HG03175 (cell line): ENCODE measurements around the gene FUT6.
"Not testable (repeated sequence)": the region's sequence is repeated elsewhere in the genome, so short reads cannot be mapped to it uniquely, and the experiment has no call there.

Experiments
- ATAC-seq: cut with Tn5 transposase; IDR thresholded peaks from one replicate; pipeline ENCODE4 v1.9.1; 2021; ENCODE audit warnings: mild to moderate bottlenecking, moderate library complexity; ENCODE audit not compliant: unreplicated experiment

The FUT6 gene, protein sequence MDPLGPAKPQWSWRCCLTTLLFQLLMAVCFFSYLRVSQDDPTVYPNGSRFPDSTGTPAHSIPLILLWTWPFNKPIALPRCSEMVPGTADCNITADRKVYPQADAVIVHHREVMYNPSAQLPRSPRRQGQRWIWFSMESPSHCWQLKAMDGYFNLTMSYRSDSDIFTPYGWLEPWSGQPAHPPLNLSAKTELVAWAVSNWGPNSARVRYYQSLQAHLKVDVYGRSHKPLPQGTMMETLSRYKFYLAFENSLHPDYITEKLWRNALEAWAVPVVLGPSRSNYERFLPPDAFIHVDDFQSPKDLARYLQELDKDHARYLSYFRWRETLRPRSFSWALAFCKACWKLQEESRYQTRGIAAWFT

DNA sequence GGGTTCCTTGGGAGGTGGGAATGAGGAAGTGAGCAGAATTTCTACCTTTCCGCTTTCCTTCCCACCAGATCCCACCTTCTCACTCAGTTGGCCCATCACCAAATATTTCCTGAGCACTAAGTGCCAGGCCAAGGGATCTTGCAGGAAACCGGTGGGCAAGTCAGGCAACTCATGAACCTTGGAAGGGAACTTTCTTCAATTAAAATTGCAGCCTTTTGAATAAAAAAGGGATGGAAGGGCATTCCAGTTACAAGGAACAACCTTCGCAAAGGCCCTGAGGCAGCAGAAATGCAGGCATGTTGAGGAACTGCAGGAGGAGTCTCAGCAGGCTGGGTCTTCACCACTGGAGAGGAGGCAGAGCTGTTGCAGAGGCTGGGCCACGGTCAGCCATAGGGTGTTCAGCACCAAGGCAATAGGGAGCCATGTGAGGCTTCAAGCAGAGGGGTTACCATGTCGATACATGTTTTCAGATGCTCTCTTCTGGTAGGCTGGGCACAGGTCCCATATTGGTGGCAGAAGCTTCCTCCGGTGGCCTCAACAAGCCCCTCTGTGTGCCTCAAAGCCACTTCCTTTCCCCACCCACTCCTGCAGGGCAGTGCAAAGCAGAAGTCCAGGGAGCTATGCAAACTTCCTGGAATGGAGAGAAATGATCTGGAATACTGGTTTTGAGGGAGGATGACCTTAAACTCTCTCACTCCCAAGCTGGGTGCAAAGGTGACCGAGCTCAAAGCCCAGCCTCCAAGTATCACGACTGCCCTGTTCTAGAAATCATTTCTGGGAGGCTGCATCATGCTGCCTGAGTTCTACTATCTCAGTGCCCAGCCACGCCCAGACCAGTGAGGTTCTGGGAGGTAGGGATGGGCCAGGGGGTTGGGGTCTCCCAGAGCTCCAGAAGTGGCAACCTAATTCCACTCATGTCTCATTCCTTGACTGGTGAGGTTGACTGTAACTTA lies at the start of gene FUT6:
FUT6 (minus strand) TSS at position 638 of the 953 bp plus-strand sequence. CDS start 7,135 bp downstream, outside the sequence.
- ATAC-seq = no peak

- ATAC-seq = not testable (repeated sequence)
Measured at GRCh38 chr19:5884065-5884811, 44.7 kb upstream of the FUT6 start.

DNA sequence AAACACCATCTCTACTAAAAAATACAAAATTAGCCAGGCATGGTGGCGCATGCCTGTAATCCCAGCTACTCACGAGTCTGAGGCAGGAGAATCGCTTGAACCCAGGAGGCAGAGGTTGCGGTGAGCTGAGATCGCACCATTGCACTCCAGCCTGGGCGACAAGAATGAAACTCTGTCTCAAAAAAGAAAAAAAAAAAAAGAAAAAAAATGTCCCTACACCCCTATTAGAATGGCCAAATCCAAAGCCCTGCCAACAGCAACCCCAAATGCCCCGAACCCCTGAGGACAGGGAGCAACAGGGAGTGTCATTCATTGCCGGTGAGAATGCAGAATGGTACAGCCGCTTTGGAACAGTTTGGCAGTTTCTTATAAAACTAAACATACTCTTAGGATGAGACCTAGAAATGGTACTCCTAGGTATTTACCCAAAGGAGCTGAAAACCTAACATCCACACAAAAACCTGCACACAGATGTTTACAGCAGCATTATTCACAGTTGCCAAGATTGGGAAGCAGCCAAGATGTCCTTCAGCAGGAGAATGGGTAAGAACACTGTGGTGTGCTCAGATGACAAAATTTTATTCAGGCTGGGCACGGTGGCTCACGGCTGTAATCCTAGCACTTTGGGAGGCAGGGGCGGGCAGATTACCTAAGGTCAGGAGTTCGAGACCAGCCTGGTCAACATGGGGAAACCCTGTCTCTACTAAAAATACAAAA lies 43.8 kb upstream of the FUT6 start:
- not testable (repeated sequence) for ATAC-seq

- ATAC-seq = no peak
Measured at GRCh38 chr19:5882421-5882968, 43.0 kb upstream of the FUT6 start.

GRCh38 chr19:5881543-5882299 lies 42.2 kb upstream of the FUT6 start:
- ATAC-seq = no peak

DNA sequence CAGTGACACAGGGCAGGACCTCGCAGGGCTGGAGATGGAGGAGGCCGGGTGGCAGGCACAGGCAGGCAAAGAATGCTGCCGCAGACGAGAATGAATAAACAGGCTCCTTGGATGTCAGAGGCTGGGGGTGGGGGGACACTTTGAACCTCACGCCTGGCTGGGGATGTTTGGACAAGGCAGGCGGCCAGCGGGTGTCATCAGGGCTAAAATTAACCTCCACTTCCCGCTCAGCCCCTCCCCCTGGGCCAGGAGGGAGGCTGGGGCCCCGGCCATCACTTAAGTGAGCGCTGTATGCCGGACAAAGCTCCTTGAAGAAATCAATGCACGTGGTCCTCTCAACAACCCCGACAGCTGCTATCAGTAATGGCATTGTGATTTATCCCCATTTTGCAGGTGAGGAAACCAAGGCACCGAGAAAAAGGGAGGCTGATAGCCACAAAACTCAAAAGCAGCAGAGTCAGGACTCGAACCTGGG lies 41.1 kb upstream of the FUT6 start:
- no peak for ATAC-seq

DNA sequence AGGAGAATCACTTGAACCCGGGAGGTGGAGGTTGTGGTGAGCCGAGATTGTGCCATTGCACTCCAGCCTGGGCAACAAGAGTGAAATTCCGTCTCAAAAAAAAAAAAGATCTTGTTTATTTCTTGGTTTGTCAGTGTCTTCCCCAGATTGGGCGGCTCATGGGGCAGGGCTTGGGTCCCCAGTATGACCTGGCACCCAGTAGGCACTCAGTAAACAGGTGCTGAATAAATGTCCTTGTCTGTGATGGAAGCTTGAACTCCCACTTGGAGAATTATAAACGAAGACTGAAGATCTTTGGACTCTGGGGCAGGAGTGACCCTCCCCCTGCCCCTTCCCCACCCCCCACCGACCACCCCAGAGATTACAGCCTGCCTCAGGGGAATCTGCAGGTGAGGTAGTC lies 40.7 kb upstream of the FUT6 start:
- no peak for ATAC-seq

DNA sequence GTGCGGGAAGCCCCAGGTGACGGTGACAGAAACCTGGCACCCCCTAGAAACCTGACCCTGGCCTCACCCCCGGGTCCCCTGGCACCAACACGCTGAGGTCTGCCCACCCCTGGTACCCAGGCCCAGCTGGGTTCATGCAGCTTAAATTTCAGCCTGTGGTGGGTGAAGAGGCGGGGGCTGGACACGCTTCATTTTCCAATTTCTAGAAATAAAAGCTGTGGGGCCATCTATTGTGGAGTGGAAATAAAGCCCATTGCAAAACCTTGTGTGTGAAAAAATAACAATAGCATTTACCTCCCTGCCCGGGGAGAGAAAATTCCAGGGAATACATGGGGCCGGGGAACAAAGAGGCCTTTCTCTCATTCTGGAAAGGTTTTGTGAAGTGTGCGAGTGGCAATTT lies 38.4 kb upstream of the FUT6 start:
- no peak for ATAC-seq

- ATAC-seq = no peak
Measured at GRCh38 chr19:5877427-5877826, 37.9 kb upstream of the FUT6 start.

DNA sequence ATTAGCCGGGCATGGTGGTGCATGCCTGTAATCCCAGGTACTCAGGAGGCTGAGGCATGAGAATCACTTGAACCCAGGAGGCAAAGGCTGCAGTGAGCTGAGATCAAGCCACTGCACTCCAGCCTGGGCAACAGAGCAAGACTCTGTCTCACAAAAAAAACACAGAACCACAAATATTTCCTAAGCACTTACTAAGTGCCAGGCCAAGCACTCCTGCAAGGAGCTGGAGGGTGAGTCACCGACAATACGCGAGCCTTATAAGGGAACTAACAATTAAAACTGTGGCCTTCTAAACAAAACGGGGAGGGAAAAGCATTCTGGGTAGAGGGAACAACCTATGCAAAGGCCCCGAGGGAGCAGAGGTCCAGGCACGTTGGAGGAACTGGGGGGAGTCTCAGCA lies 35.0 kb upstream of the FUT6 start:
- not testable (repeated sequence) for ATAC-seq

GRCh38 chr19:5873617-5874199 lies 34.2 kb upstream of the FUT6 start:
- ATAC-seq = no peak

- no peak for ATAC-seq
Measured at GRCh38 chr19:5870986-5871394, 31.5 kb upstream of the FUT6 start.

- no peak for ATAC-seq
Measured at GRCh38 chr19:5867201-5868136, 28.0 kb upstream of the FUT6 start.

DNA sequence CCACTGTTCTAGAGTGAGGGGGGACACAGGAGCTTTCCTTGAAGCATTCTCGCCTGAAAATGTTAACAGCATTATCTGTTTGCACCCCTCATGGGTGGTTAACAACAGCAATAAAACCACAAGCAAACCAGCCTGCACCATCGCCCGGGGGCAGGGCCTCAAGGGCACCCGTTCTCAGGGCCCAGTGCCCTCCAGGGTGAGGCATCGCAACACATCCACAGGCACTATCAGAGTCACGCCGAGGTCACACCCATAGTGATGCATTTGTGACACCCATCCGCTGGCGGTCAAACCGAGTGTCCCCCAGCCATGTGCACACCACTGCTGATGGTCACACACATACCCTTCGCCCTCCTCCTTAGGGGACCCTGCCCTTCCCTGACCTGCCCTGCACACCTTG lies 26.3 kb upstream of the FUT6 start:
- no peak for ATAC-seq

DNA sequence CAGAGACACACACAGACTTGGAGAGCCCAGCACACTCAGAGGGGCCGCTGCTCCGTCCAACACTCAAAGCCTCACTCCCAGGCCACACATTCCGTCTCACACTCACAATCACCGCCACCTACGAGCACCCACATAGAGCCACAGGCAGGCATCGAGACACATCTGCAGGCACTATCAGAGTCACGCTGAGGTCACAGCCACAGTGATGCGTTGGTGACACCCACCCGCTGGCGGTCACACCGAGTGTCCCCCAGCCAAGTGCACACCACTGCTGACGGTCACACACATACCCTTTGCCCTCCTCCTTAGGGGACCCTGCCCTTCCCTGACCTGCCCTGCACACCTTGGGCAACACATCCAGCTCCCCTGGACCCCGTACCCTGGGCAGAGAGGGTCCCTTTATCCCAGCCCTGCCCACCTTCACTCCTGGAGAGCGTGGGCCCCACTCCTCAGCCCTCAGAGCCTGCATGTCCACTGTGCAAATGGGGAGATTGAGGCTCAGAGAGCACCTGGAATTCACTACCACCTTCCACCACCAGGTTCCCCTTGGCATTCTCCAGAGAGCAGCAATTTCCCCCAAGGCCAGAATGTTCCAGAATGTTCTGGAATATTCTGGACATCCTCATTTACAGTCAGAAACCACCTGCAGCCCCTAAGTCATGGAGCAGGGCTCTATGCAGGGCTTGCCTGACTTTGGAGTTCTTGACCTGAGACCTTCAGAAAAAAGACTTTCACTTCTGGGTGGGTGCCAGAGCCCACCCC lies 25.4 kb upstream of the FUT6 start:
- ATAC-seq = no peak

DNA sequence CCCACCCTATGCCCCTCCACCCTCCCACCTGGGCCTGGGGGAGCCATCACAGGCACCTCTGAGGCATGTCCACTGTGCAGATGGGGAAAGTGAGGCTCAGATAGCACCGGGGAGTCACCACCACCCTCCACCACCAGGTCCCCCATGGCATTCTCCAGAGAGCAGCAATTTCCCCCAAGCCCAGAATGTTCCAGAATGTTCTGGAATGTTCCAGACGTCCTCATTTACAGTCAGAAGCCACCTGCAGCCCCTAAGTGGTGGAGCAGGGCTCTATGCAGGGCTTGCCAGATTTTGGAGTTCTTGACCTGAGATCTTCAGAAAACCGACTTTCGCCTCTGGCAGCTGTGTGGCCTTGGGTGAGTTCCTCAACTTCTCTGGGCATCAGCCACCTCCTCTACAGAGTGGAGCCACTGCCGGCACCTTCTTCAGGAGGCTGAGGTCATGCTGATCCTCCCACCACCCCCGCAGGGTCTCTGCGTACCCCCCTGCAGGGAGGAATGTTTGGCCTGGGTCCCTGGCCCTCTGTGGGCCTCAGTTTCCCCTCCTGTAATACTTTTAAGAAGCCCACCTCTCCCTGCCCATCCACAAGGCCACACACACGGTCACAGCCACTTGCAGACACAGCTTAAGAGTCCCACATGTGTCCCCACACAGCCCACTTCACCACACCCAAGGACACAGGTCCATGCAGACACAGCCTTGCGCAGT lies 24.7 kb upstream of the FUT6 start:
- ATAC-seq = no peak
